Measurements from ENCODE around the gene PRKN.

DNA sequence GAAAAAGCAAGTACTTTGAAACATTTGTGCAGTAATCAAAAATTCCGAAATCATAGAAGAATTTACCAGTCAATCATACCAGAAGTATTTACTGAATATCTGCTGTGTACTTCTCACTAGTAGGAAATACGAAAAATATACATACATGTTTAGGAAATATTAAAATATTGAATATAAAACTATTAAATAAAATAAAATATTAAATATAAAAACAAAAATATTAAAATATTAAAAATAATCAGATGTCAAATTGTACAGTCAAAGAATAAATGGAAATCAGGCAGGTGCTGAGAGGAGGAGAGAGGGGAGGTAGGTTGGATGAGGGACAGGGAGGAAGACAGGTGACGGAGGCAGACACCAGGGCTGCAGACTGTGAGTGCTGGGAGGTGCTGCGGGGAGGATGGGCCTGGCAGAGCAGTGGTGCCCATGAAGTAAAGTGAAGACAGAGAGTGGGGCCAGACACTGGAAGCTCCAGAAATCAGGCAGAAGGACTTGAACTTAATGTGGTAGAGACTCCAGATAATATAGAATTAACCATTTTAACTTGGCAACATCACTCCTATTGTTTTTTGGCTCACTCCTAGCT lies 55.9 kb downstream of the PRKN start:
- TF ChIP-seq GATA3 (IDR thresholded peaks at IDR 0.05; ENCODE audit: low read depth, low read length) (no peak), GATA2 (IDR thresholded peaks at IDR 0.05; ENCODE audit: low read depth, low read length) (no peak)
